Fibroblast of pulmonary artery (primary cell): Measurements from ENCODE around the gene RIN3.
A peak's percentile ranks its signal among the peaks of the same experiment; 100 is the strongest.

ENCODE experiments used
- DNase-seq: peaks from one replicate; pipeline ENCODE4 v3.0.0-alpha.2; 2010; ENCODE audit warnings: low read depth
- H3K4me3 ChIP-seq: replicated peaks from 2 replicates; pipeline ENCODE4 v1.5.1; 2011; ENCODE audit warnings: low read depth, mild to moderate bottlenecking, control low read depth, low read length, moderate library complexity
- TF ChIP-seq, protein P1 (sequence below): IDR thresholded peaks from 2 replicates; pipeline ENCODE4 v1.5.1; 2011; ENCODE audit warnings: mild to moderate bottlenecking, control low read depth, low read length, inconsistent platforms; ENCODE audit errors: missing control alignments

Gene RIN3

DNA sequence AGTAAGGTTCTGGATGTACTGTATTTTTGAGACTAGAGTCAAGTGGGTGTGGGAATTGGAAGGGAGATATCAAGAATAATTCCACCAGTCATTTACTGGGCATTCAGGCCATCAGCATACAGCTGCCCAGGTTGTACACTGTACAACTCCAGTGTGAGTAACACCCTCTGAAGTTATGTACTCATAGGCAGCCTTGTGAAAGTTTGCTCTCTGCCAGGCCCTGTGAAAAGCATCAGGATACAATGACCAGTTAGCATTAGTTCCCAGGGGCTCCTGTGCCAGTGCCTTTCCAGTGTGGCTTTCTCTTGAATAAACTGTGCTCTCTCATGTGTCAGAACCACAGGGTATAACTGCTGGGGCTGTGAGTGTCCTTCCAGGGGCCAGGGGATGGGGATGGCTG lies 145.1 kb downstream of the RIN3 start:
- no peak for DNase-seq
- TF ChIP-seq, protein P1, sequence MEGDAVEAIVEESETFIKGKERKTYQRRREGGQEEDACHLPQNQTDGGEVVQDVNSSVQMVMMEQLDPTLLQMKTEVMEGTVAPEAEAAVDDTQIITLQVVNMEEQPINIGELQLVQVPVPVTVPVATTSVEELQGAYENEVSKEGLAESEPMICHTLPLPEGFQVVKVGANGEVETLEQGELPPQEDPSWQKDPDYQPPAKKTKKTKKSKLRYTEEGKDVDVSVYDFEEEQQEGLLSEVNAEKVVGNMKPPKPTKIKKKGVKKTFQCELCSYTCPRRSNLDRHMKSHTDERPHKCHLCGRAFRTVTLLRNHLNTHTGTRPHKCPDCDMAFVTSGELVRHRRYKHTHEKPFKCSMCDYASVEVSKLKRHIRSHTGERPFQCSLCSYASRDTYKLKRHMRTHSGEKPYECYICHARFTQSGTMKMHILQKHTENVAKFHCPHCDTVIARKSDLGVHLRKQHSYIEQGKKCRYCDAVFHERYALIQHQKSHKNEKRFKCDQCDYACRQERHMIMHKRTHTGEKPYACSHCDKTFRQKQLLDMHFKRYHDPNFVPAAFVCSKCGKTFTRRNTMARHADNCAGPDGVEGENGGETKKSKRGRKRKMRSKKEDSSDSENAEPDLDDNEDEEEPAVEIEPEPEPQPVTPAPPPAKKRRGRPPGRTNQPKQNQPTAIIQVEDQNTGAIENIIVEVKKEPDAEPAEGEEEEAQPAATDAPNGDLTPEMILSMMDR, result no peak
- no peak overlapping the region for H3K4me3 ChIP-seq

DNA sequence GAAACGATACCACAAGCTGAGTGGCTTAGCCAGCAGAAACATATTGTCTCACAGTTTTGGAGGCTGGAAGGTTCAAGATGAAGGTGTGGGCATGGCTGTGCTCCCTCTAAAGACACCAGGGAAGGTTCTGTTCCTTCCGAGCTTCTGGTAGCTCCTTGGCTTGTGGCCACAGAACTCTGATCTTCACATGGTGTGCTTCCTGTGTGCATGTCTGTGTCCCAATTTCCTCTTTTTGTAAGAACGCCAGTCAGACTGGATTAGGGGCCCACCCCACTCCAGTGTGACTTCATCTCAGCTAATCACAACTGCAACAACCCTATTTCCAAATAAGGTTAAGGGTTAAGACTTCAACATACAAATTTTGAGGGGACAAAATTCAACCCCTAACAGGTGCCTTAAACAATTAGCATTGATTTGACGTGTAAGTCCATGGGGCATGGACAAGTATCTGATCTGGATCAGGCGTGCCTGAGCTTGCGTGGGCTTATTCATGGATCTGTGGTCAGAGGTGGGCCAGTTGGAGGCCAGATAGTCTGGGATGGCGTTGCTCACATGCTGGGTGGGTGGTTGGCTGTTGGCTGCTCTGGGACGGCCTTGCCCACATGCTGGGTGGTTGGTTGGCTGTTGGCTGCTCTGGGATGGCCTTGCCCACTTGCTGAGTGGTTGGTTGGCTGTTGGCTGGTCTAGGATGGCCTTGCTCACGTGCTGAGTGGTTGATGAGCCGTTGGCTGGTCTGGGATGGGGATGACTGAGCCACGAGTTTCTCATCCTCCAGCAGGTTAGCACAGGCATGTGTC lies 146.4 kb downstream of the RIN3 start:
- TF ChIP-seq, protein P1, result no peak
- DNase-seq, result peak; percentile 88
- no peak overlapping the region for H3K4me3 ChIP-seq

DNA sequence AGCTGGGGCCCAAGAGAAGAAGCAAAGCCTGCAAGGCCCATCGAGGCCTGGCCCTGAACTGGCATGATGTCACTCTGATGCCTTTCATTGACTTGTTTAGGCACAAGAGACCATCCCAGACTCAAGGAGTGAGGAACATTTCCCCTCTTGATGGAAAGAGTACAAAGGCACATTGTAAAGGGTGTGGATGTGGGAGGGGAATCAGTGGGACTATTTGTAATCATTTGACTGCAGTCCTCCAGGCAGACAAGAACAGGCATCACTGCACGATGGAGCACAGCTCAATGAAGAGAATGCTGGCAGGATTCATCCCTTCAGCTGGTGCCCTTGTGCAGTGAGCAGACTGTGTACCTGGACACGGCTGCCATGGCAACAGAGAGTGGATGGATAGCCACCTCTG lies 147.0 kb downstream of the RIN3 start:
- no peak for DNase-seq
- TF ChIP-seq, protein P1, result no peak
- H3K4me3 ChIP-seq, result no peak overlapping the region

DNA sequence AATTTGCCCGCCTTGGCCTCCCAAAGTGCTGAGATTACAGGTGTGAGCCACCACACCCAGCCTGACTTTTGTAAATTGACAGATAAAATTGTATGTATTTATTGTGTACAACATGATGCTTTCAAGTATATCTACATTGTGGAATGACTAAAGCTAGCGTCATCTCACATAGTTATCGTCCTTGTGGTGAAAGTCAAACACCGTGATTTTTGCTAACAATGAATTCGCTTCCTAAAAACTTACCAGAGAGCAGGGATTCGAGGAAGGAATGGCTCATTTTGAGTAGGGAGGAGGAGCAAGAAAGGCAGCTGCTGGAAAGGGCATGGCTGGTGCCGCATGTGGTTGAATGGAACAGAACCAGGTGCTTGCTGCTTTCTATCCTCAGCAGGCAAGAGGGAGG lies 149.5 kb downstream of the RIN3 start:
- no peak overlapping the region for H3K4me3 ChIP-seq
- TF ChIP-seq, protein P1, result no peak
- peak; percentile 41 for DNase-seq

DNA sequence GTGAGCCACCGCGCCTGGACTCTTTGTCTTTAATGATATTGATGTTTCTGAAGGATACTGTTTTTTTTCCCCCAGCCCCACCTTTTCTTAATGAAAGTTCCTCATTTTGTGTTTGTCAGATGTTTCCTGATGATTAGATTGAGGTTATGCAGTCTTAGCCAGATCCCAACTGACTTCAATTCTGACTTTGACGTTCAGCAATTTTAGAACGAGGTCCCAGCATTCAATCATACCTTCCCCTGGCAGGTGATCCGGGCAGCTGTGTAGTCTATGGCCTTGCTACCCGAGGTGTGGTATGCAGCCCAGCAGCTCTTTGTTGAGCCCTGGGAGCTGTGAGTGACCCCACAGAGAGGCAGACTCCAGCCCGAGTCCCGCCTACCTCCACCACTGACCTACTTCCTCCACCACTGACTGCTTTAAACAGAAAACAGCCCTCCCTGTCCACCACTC lies 152.1 kb downstream of the RIN3 start:
- TF ChIP-seq, protein P1, result no peak
- DNase-seq, result no peak
- H3K4me3 ChIP-seq, result no peak overlapping the region

DNA sequence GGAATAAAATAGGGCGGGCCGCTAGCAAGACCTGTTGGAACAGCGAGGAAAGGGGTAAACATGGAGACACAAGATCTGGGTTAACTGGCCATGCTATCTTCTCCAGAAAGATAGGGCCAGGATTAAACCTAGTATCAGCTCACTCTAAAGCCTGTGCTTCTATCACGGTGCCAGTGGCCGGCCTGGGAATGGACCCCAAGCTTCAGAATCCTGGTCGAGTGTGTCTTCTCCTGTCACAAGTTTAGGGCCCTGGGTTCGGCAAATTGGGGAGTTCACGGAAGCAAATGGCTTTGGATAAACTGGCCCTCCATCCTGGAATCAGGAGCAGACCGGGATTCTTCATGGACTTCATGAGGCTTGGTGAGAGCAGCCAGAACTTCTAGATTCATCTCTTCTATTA lies 152.7 kb downstream of the RIN3 start:
- DNase-seq, result no peak
- H3K4me3 ChIP-seq, result no peak overlapping the region
- TF ChIP-seq, protein P1, result no peak

DNA sequence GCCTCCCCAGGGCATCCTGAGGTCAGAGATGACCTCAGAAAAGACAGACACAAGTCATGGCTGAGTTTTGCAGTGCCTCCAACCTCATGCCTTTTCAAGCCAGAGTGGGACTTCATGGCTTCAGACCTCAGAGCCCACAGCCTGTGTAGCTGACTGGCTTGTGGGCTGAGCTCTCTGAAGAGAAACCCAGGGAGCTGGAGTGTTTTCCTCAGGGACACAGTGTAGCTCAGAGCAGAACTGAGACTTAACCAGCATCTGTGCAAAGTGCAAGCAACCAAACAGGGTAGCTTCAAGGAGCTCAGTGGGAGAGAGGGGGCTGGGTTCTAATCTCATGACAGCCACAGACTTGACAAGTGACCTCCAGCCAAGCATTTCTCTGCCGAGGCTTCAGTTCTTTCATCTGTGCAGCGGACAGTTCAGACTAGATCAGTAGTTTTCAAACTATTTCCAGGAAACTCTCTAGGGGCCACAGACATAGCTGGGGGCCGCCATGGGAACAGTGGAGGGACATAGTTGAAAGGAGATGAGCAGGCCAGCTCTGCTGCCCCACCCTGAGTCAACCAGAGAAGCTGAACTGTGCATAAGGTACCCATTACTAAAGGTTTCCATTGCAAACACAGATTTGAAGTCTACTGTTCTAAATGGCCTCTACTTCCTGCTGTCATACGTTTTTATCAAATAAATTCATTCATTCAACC lies 154.8 kb downstream of the RIN3 start:
- no peak for DNase-seq
- TF ChIP-seq, protein P1, result no peak
- H3K4me3 ChIP-seq, result no peak overlapping the region
